DMS153 treated with DMSO at 0.1 percent for 48 hours (cell line): ENCODE measurements around the gene CBS.
"Not testable (repeated sequence)": the region's sequence is repeated elsewhere in the genome, so short reads cannot be mapped to it uniquely, and the experiment has no call there.

ENCODE experiments used
- DNase-seq: peaks from one replicate; lab custom pipeline; 2025; ENCODE audit not compliant: unreplicated experiment; lab: John Stamatoyannopoulos, UW

CBS gene

GRCh38 chr21:43025636-43026180 is 49.9 kb downstream of the CBS start:
- DNase-seq, result no peak

- no peak for DNase-seq
Measured at GRCh38 chr21:43024439-43025136, 51.0 kb downstream of the CBS start.

GRCh38 chr21:43023175-43023574 is 52.5 kb downstream of the CBS start:
- DNase-seq, result no peak

- DNase-seq, result no peak
Measured at GRCh38 chr21:43021756-43022600, 53.7 kb downstream of the CBS start.

GRCh38 chr21:43021191-43021590 is 54.4 kb downstream of the CBS start:
- no peak for DNase-seq

- no peak for DNase-seq
Measured at GRCh38 chr21:43020771-43021170, 54.9 kb downstream of the CBS start.

GRCh38 chr21:43020177-43020576 is 55.5 kb downstream of the CBS start:
- no peak for DNase-seq

- no peak for DNase-seq
Measured at GRCh38 chr21:43018519-43018918, 57.1 kb downstream of the CBS start.

GRCh38 chr21:43016728-43017127 is 58.9 kb downstream of the CBS start:
- DNase-seq, result no peak

- DNase-seq, result no peak
Measured at GRCh38 chr21:43015906-43016540, 59.6 kb downstream of the CBS start.

- no peak for DNase-seq
Measured at GRCh38 chr21:43012596-43012995, 63.0 kb downstream of the CBS start.

GRCh38 chr21:43006874-43007208 is 68.8 kb downstream of the CBS start:
- DNase-seq, result no peak

GRCh38 chr21:43006051-43006873 is 69.4 kb downstream of the CBS start:
- not testable (repeated sequence) for DNase-seq

- DNase-seq, result no peak
Measured at GRCh38 chr21:43005635-43006034, 70.0 kb downstream of the CBS start.

- no peak for DNase-seq
Measured at GRCh38 chr21:43004926-43005325, 70.7 kb downstream of the CBS start.
